ENCODE data around the gene HMX1.

HMX1 gene

GRCh38 chr4:8867624-8868320 lies 3.9 kb downstream of the HMX1 start:
- FAIRE-seq (no peak), DNase-seq (ENCODE audit: insufficient read length, low spot score) (no peak)
- TF ChIP-seq, protein P1, sequence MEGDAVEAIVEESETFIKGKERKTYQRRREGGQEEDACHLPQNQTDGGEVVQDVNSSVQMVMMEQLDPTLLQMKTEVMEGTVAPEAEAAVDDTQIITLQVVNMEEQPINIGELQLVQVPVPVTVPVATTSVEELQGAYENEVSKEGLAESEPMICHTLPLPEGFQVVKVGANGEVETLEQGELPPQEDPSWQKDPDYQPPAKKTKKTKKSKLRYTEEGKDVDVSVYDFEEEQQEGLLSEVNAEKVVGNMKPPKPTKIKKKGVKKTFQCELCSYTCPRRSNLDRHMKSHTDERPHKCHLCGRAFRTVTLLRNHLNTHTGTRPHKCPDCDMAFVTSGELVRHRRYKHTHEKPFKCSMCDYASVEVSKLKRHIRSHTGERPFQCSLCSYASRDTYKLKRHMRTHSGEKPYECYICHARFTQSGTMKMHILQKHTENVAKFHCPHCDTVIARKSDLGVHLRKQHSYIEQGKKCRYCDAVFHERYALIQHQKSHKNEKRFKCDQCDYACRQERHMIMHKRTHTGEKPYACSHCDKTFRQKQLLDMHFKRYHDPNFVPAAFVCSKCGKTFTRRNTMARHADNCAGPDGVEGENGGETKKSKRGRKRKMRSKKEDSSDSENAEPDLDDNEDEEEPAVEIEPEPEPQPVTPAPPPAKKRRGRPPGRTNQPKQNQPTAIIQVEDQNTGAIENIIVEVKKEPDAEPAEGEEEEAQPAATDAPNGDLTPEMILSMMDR (IDR thresholded peaks at IDR 0.05; ENCODE audit: insufficient read depth, missing control alignments) = no peak

DNA sequence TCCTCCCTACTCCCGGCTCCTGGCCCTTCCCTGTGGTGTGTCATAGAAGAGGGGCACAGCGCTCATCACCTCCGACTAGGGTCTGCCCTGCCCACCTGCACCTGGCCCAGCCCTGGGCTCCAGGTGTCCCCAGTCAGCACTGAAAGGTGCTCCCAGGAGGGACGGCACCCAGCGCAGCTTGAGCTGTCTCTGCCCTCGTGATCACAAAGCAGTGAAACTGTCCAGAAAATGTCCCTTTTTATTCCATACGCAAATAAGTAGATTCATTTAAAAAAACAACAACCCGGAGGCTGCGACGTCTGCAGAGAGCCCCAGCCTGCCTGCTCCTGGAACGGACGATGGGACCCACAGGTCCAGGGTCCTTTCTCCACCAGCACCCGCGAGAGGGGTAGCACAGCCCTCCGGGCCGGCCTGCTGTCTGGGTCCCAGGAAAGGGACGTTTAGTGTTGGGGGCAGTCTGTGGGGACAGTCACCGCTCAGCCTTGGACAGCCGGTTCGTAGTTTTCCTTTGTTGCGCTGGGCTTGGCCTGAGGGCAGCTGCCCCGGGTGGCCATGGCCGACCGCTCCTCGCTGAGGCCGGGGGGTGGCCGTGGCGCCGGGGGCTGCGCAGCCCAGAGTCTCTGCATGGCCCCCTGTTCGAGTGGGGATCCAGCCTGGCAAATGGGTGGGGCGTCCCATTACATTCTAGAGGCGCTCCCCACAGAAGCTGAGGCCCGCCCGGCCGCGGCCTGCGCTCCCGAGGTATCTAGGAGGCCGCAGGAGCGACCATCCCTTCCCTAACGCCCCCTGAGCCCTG lies 4.6 kb downstream of the HMX1 start:
- DNase-seq (ENCODE audit: insufficient read length, low spot score) = no peak
- no peak for FAIRE-seq
- TF ChIP-seq, protein P1 (IDR thresholded peaks at IDR 0.05; ENCODE audit: insufficient read depth, missing control alignments) = no peak

DNA sequence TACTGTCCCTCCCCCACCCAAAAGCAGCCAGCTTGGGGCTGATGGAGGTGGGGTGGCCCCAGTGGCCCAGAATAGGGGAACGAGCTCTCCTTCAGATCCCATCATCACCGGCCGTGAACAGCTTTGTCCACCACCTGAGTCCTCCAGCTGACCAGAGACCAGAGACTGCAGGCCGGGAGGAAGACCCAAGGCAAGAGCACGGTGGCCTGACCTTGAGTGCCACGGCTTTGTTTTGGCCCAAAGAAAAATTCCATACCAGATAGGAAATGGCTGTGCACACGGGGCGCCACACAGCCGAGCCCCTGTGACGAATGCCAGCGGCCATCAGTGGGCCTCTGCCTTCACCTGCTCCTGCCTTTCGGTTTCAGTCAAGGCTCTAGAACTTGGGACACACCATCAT lies 5.2 kb downstream of the HMX1 start:
- FAIRE-seq (no peak), DNase-seq (ENCODE audit: insufficient read length, low spot score) (no peak)
- TF ChIP-seq, protein P1 (IDR thresholded peaks at IDR 0.05; ENCODE audit: insufficient read depth, missing control alignments) = no peak

DNA sequence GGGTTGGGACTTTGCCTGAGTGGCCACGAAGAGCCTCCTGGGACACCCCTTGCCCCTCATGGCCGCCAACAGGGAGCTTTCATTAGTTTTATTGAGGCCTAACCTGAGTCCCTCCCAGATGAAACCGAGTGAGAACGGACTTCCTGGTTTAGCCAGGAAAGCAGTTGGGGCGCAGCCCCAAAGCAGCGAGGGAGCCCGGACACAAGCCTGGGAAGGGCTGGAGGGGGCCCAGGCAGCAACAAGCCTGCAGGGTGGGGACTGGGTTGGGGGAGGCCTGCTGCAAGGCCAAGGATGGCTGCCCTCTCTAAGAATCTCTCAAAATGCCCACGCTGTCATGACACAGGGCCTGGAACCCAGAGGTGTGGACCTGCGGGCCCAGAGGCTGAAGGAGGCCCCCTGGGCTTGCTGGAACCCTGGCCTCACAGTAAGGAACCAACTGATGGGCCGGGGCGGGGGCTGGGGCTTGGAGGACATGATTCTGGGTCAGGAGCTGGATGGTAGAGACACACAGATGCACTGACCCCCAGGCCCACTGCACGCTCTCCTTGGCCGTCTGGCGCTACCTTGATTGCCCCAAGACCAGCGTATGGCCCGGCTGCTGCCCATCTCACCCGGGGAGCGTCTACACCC lies 5.8 kb downstream of the HMX1 start:
- FAIRE-seq (no peak), DNase-seq (ENCODE audit: insufficient read length, low spot score) (no peak)
- TF ChIP-seq, protein P1 (IDR thresholded peaks at IDR 0.05; ENCODE audit: insufficient read depth, missing control alignments) = no peak

- no peak for DNase-seq (ENCODE audit: insufficient read length, low spot score)
- FAIRE-seq = no peak
- TF ChIP-seq, protein P1 (IDR thresholded peaks at IDR 0.05; ENCODE audit: insufficient read depth, missing control alignments) = no peak
Measured at GRCh38 chr4:8864912-8865680, 6.5 kb downstream of the HMX1 start.

GRCh38 chr4:8863686-8864682 lies 7.7 kb downstream of the HMX1 start:
- DNase-seq (ENCODE audit: insufficient read length, low spot score) (no peak), FAIRE-seq (no peak)
- TF ChIP-seq, protein P1 (IDR thresholded peaks at IDR 0.05; ENCODE audit: insufficient read depth, missing control alignments) = no peak

Data from D721Med (cell line).